H9 (cell line): ENCODE measurements around the gene RHCE. TPM values are rescaled to one million over a fixed set of nuclear protein-coding genes. Genes with fewer than 3 reads are reported as not detected.
"Not testable (repeated sequence)": the region's sequence is repeated elsewhere in the genome, so short reads cannot be mapped to it uniquely, and the experiment has no call there.

Source experiments
- DNase-seq: peaks from one replicate; pipeline ENCODE4 v3.0.0-alpha.2; 2017
- H2AFZ ChIP-seq: one replicate; pipeline ENCODE4 v1.6.1; 2013; ENCODE audit warnings: mild to moderate bottlenecking, low read length, control low read depth, moderate library complexity
- H2AK5ac ChIP-seq: 2 replicates; pipeline ENCODE4 v1.6.1; 2013; ENCODE audit warnings: low read length, control low read depth, mixed read lengths; ENCODE audit not compliant: insufficient read length
- H2BK120ac ChIP-seq: one replicate; pipeline ENCODE4 v1.6.1; 2013; ENCODE audit warnings: low read depth, mild to moderate bottlenecking, low read length, control low read depth, inconsistent platforms; ENCODE audit not compliant: poor library complexity, severe bottlenecking
- H2BK12ac ChIP-seq: 2 replicates; pipeline ENCODE4 v1.6.1; 2013; ENCODE audit warnings: low read length, control low read depth, mixed read lengths, low read depth; ENCODE audit not compliant: insufficient read length
- H2BK15ac ChIP-seq: 2 replicates; pipeline ENCODE4 v1.6.1; 2013; ENCODE audit warnings: low read depth, low read length, control low read depth
- H2BK20ac ChIP-seq: one replicate; pipeline ENCODE4 v1.6.1; 2013; ENCODE audit warnings: low read depth, mild to moderate bottlenecking, low read length, control low read depth, inconsistent platforms; ENCODE audit not compliant: poor library complexity, severe bottlenecking
- H2BK5ac ChIP-seq: 2 replicates; pipeline ENCODE4 v1.6.1; 2013; ENCODE audit warnings: low read length, control low read depth, mixed read lengths; ENCODE audit not compliant: insufficient read length
- H3K14ac ChIP-seq: 2 replicates; pipeline ENCODE4 v1.6.1; 2013; ENCODE audit warnings: low read length, control low read depth; ENCODE audit not compliant: insufficient read depth
- H3K18ac ChIP-seq: 2 replicates; pipeline ENCODE4 v1.6.1; 2013; ENCODE audit warnings: low read depth, mild to moderate bottlenecking, mixed read lengths, low read length, control low read depth; ENCODE audit not compliant: insufficient read length
- H3K23ac ChIP-seq: 2 replicates; pipeline ENCODE4 v1.6.1; 2013; ENCODE audit warnings: low read length, control low read depth, mixed read lengths, low read depth; ENCODE audit not compliant: insufficient read length
- H3K23me2 ChIP-seq: 2 replicates; pipeline ENCODE4 v1.6.1; 2013; ENCODE audit warnings: low read depth, mild to moderate bottlenecking, mixed read lengths, low read length, control low read depth; ENCODE audit not compliant: insufficient read length, poor library complexity, severe bottlenecking
- H3K27ac ChIP-seq: 2 replicates; pipeline ENCODE4 v1.5.1; 2013; ENCODE audit warnings: low read length, control low read depth, mixed read lengths, low read depth; ENCODE audit not compliant: insufficient read length
- H3K27me3 ChIP-seq: 2 replicates; pipeline ENCODE4 v1.6.1; 2013; ENCODE audit warnings: low read length, control low read depth, inconsistent platforms; ENCODE audit not compliant: insufficient read depth
- H3K4ac ChIP-seq: 2 replicates; pipeline ENCODE4 v1.6.1; 2013; ENCODE audit warnings: low read depth, mild to moderate bottlenecking, control low read depth, inconsistent platforms, low read length, moderate library complexity
- H3K4me1 ChIP-seq: 2 replicates; pipeline ENCODE4 v1.6.1; 2013; ENCODE audit warnings: low read length, control low read depth, inconsistent platforms; ENCODE audit not compliant: insufficient read depth
- H3K4me2 ChIP-seq: 2 replicates; pipeline ENCODE4 v1.6.1; 2013; ENCODE audit warnings: low read length, control low read depth, mixed read lengths; ENCODE audit not compliant: insufficient read length, insufficient read depth
- H3K56ac ChIP-seq: 2 replicates; pipeline ENCODE4 v1.6.1; 2013; ENCODE audit warnings: low read depth, mild to moderate bottlenecking, mixed read lengths, low read length, control low read depth; ENCODE audit not compliant: insufficient read length
- H3K79me1 ChIP-seq: 2 replicates; pipeline ENCODE4 v1.6.1; 2013; ENCODE audit warnings: low read depth, mild to moderate bottlenecking, moderate library complexity, low read length, control low read depth, inconsistent platforms; ENCODE audit not compliant: insufficient read depth, poor library complexity, severe bottlenecking
- H3K79me2 ChIP-seq: 2 replicates; pipeline ENCODE4 v1.6.1; 2013; ENCODE audit warnings: low read length, control low read depth, inconsistent platforms; ENCODE audit not compliant: insufficient read depth
- H3K9ac ChIP-seq: 2 replicates; pipeline ENCODE4 v1.6.1; 2013; ENCODE audit warnings: low read length, control low read depth, mixed read lengths; ENCODE audit not compliant: insufficient read length; ENCODE audit errors: extremely low read depth
- H3K9me3 ChIP-seq: one replicate; pipeline ENCODE4 v1.6.1; 2013; ENCODE audit warnings: low read depth, low read length, inconsistent platforms; ENCODE audit not compliant: control insufficient read depth
- H3T11ph ChIP-seq: one replicate; pipeline ENCODE4 v1.6.1; 2013; ENCODE audit warnings: mild to moderate bottlenecking, low read length, control low read depth, inconsistent platforms
- H4K20me1 ChIP-seq: one replicate; pipeline ENCODE4 v1.6.1; 2013; ENCODE audit not compliant: control insufficient read depth, insufficient read length, insufficient read depth
- H4K5ac ChIP-seq: 2 replicates; pipeline ENCODE4 v1.6.1; 2013; ENCODE audit warnings: low read depth, mild to moderate bottlenecking, mixed read lengths, low read length, control low read depth; ENCODE audit not compliant: insufficient read length
- H4K8ac ChIP-seq: replicated peaks from 2 replicates; pipeline ENCODE4 v1.6.1; 2013; ENCODE audit warnings: low read length, control low read depth, mixed read lengths, low read depth; ENCODE audit not compliant: insufficient read length
- H4K91ac ChIP-seq: 2 replicates; pipeline ENCODE4 v1.6.1; 2013; ENCODE audit warnings: low read depth, mild to moderate bottlenecking, moderate library complexity, mixed read lengths, low read length, control low read depth; ENCODE audit not compliant: insufficient read length
- H3K27ac Mint-ChIP-seq, 3 experiments: 2 replicates in 2 of 3; 3 replicates in 1 of 3; pipeline ENCODE4 v1.8.0; 2020 to 2021; ENCODE audit warnings: mixed read lengths in 3 of 3, mild to moderate bottlenecking in 1 of 3, moderate library complexity in 1 of 3
- H3K27me3 Mint-ChIP-seq: 2 replicates; pipeline ENCODE4 v1.8.0; 2021; ENCODE audit warnings: low read depth, mild to moderate bottlenecking, moderate library complexity, mixed read lengths
- H3K36me3 Mint-ChIP-seq, 3 experiments: 2 replicates in 2 of 3; 3 replicates in 1 of 3; pipeline ENCODE4 v1.8.0; 2020 to 2021; ENCODE audit warnings: low read depth in 3 of 3, mixed read lengths in 3 of 3; ENCODE audit not compliant: insufficient read depth in 1 of 3
- H3K4me1 Mint-ChIP-seq, 2 experiments: 2 replicates each; pipeline ENCODE4 v1.8.0; 2020; ENCODE audit warnings: mixed read lengths in 2 of 2
- H3K4me3 Mint-ChIP-seq, 2 experiments: 2 replicates in 1 of 2; 3 replicates in 1 of 2; pipeline ENCODE4 v1.8.0; 2020 to 2021; ENCODE audit warnings: mild to moderate bottlenecking in 2 of 2, mixed read lengths in 2 of 2, moderate library complexity in 1 of 2
- H3K9me3 Mint-ChIP-seq, 2 experiments: 2 replicates in 1 of 2; 3 replicates in 1 of 2; pipeline ENCODE4 v1.8.0; 2020; ENCODE audit warnings: mild to moderate bottlenecking in 2 of 2, mixed read lengths in 2 of 2, moderate library complexity in 1 of 2
- CTCF ChIP-seq: fragments of 200-600 bp; sonication (generic); conservative IDR thresholded peaks from 3 replicates; pipeline ENCODE4 v1.8.0; 2021; ENCODE audit warnings: antibody characterized with exemption, mild to moderate bottlenecking
- WGBS: extraction: QIAGEN DNeasy Blood & Tissue Kit; methylation state at CpG from one replicate; pipeline ENCODE4 v1.1.7; 2013; ENCODE audit warnings: missing lambda C conversion rate, low lambda C conversion rate, mixed read lengths; ENCODE audit not compliant: insufficient read length; ENCODE audit errors: extremely low coverage; 5-methylcytosine and 5-hydroxymethylcytosine counted together
- total RNA-seq: library from RNA; stranded (reverse); gene quantifications from 2 replicates; pipeline ENCODE4 v1.2.1, GENCODE V29; 2021

RHCE gene
- total RNA-seq, 1 experiment from 2014 or later: 0.90 TPM

GRCh38 chr1:25329950-25330349 is 90.7 kb downstream of the RHCE start:
- H4K8ac ChIP-seq, H4K91ac ChIP-seq, H3K4ac ChIP-seq, H3K56ac ChIP-seq, H4K5ac ChIP-seq, H3K9ac ChIP-seq, H3K27me3 ChIP-seq, H2BK12ac ChIP-seq, H4K20me1 ChIP-seq, H3K23me2 ChIP-seq, H3K9me3 ChIP-seq, H3K27me3 Mint-ChIP-seq, H2BK120ac ChIP-seq, H3K4me2 ChIP-seq, H3T11ph ChIP-seq, H3K4me1 Mint-ChIP-seq, H3K18ac ChIP-seq, H2BK5ac ChIP-seq, H3K14ac ChIP-seq, H3K79me2 ChIP-seq, H3K27ac Mint-ChIP-seq, H3K9me3 Mint-ChIP-seq, H2BK20ac ChIP-seq, H3K23ac ChIP-seq, H3K4me3 Mint-ChIP-seq, DNase-seq, H3K79me1 ChIP-seq, H3K27ac ChIP-seq, H2BK15ac ChIP-seq, H3K36me3 Mint-ChIP-seq, H2AK5ac ChIP-seq, H2AFZ ChIP-seq, H3K4me1 ChIP-seq: not testable (repeated sequence)
- no CpG with 5 or more reads among the region's 5 CpGs for WGBS
- TF ChIP-seq CTCF: 0 out of 3 replicates have a peak, but pooled peaks have one; percentile 9

GRCh38 chr1:25329336-25329735 is 91.3 kb downstream of the RHCE start:
- not testable (repeated sequence) for H2BK5ac ChIP-seq, H3K4me2 ChIP-seq, H3K27ac Mint-ChIP-seq, H4K91ac ChIP-seq, DNase-seq, H3K4me1 Mint-ChIP-seq, H3K4me3 Mint-ChIP-seq, H3K4me1 ChIP-seq, H3T11ph ChIP-seq, H2BK20ac ChIP-seq, H4K20me1 ChIP-seq, H3K79me2 ChIP-seq, H2AFZ ChIP-seq, H3K27me3 ChIP-seq, H4K5ac ChIP-seq, H3K56ac ChIP-seq, H4K8ac ChIP-seq, H2BK15ac ChIP-seq, H3K9me3 Mint-ChIP-seq, H3K27me3 Mint-ChIP-seq, H3K36me3 Mint-ChIP-seq, H3K14ac ChIP-seq, H3K9ac ChIP-seq, H3K4ac ChIP-seq, H3K79me1 ChIP-seq, H3K9me3 ChIP-seq, H3K23me2 ChIP-seq, H3K18ac ChIP-seq, H2AK5ac ChIP-seq, H3K23ac ChIP-seq, H2BK12ac ChIP-seq, H2BK120ac ChIP-seq, H3K27ac ChIP-seq
- WGBS: no CpG with 5 or more reads among the region's 5 CpGs
